ENCODE measurements around the gene HHATL. TPM values are rescaled to one million over a fixed set of nuclear protein-coding genes. Genes with fewer than 3 reads are reported as not detected.
"Not testable (repeated sequence)": the region's sequence is repeated elsewhere in the genome, so short reads cannot be mapped to it uniquely, and the experiment has no call there.

Gene HHATL
- total and polyA plus RNA-seq, 7 donors = 37.0 to 276 (median 166) TPM

DNA sequence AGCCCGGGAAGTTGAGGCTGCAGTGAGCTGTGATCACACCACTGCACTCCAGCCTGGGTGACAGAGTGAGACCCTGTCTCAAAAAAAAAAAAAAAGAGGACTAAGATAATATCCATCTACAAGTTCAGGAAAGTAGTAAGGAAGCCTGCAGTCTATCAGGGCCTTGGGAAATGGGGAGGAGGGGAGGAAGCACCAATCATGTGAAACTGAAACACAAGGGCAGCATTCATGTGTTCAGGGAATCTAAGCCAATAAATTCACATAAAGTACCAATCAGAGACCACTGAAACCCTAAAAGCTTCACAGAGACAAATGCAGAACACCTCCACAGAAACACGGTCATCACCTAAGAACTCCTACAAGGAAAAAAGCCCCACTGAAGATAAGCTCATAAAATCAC, 22.9 kb upstream of the HHATL start:
- no peaks in the 10 kb centered on the region for H3K36me3 ChIP-seq (ENCODE audit: insufficient read depth in 1 of 2, low read depth in 1 of 2)
- WGBS, 3 donors = 91 to 96% (median 91%) methylated on average over 2 of the region's 2 CpGs
- H3K27me3 ChIP-seq (ENCODE audit: insufficient read depth in 3 of 3, low read length in 2 of 3) = no peaks in the 10 kb centered on the region
- no peak overlapping the region for H3K4me3 ChIP-seq
- no peak for ATAC-seq
- H3K9me3 ChIP-seq = no peaks in the 10 kb centered on the region
- no peak overlapping the region for H3K27ac ChIP-seq
- intact Hi-C loops (cut with DNase I) = no loop called here
- peaks cover 50% of the 10 kb centered on the region for H3K4me1 ChIP-seq
- TF ChIP-seq, protein P1, sequence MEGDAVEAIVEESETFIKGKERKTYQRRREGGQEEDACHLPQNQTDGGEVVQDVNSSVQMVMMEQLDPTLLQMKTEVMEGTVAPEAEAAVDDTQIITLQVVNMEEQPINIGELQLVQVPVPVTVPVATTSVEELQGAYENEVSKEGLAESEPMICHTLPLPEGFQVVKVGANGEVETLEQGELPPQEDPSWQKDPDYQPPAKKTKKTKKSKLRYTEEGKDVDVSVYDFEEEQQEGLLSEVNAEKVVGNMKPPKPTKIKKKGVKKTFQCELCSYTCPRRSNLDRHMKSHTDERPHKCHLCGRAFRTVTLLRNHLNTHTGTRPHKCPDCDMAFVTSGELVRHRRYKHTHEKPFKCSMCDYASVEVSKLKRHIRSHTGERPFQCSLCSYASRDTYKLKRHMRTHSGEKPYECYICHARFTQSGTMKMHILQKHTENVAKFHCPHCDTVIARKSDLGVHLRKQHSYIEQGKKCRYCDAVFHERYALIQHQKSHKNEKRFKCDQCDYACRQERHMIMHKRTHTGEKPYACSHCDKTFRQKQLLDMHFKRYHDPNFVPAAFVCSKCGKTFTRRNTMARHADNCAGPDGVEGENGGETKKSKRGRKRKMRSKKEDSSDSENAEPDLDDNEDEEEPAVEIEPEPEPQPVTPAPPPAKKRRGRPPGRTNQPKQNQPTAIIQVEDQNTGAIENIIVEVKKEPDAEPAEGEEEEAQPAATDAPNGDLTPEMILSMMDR (IDR thresholded peaks at IDR 0.05) = no peak
- DNase-seq = no peak

DNA sequence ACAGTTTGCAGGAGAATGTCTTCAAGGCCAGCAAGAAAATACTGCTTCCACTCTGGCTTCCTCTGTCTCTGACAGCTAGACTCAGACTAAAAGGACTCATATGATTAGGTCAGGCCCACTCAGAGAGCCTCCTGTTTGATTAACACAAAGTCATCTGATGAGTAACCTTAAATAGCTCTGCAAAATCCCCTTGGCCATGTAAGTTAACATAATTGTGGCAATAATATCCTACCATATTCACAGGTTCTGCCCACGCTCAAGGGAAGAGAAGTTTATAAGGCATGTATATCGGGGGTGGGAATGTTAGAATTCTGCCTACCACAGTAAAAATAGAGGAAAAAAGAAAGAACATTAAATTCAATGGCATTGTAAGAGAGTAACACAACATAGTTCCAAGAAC, 20.6 kb upstream of the HHATL start:
- Histone ChIP-seq H3K36me3 (ENCODE audit: insufficient read depth in 1 of 2, low read depth in 1 of 2) (no peaks in the 10 kb centered on the region), H3K27me3 (ENCODE audit: insufficient read depth in 3 of 3, low read length in 2 of 3) (no peaks in the 10 kb centered on the region), H3K9me3 (no peaks in the 10 kb centered on the region), H3K27ac (peak overlapping the region; percentile 78), H3K4me1 (peaks cover 27% of the 10 kb centered on the region), H3K4me3 (no peak overlapping the region)
- DNase-seq (no peak), ATAC-seq (peak in 2 of 4 donors; percentile 31 to 48)
- intact Hi-C loops (cut with DNase I) = no loop called here
- TF ChIP-seq, protein P1 (IDR thresholded peaks at IDR 0.05) = no peak
- WGBS, 3 donors = 76 to 91% (median 80%) methylated on average over 2 of the region's 2 CpGs

DNA sequence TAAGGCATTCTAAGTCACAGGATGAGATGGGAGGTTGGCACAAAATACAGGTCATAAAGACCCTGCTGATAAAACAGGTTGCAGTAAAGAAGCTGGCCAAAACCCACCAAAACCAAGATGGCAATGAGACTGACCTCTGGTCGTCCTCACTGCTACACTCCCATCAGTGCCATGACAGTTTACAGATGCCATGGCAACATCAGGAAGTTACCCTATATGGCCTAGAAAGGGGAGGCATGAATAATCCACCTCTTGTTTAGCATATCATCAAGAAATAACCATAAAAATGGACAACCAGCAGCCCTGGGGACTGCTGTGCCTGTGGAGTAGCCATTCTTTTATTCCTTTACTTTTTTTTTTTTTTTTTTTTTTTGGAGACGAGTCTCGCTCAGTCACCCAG, 19.8 kb upstream of the HHATL start:
- DNase-seq; H3K27me3 ChIP-seq (ENCODE audit: insufficient read depth in 3 of 3, low read length in 2 of 3); H3K36me3 ChIP-seq (ENCODE audit: insufficient read depth in 1 of 2, low read depth in 1 of 2); intact Hi-C loops (cut with DNase I); H3K4me3 ChIP-seq; H3K9me3 ChIP-seq; ATAC-seq: not testable (repeated sequence)
- Histone ChIP-seq H3K4me1 (peaks cover 19% of the 10 kb centered on the region), H3K27ac (peak overlapping the region; percentile 78)
- 77 to 81% (median 77%) methylated on average over 3 of the region's 3 CpGs for WGBS, 3 donors

DNA sequence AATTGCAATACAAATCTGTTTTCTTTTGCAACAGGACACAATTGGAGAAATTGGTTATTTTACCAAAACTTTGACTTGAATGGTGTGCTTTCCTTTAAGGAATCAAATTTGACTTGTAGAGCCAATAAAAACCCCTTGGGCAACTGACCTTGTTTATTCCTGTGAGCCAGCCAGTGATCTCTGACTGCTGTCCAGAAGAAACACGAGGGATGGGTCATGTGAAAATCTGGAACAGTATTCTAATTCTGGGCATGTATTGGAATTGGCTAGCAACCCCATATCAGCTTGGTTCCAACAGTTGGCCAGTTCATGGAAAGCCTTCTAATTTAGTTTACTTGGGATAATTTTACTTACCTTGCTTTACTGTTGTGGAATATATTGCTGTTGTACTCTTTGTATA, 19.1 kb upstream of the HHATL start:
- H3K4me3 ChIP-seq = no peak overlapping the region
- H3K4me1 ChIP-seq = peaks cover 19% of the 10 kb centered on the region
- WGBS, 3 donors = 5 to 15% (median 13%) methylated on average over 1 of the region's 1 CpG
- intact Hi-C loops (cut with DNase I) = no loop called here
- TF ChIP-seq, protein P1 (IDR thresholded peaks at IDR 0.05) = no peak
- no peaks in the 10 kb centered on the region for H3K36me3 ChIP-seq (ENCODE audit: insufficient read depth in 1 of 2, low read depth in 1 of 2)
- no peak for DNase-seq
- no peaks in the 10 kb centered on the region for H3K9me3 ChIP-seq
- no peaks in the 10 kb centered on the region for H3K27me3 ChIP-seq (ENCODE audit: insufficient read depth in 3 of 3, low read length in 2 of 3)
- peak overlapping the region; percentile 78 for H3K27ac ChIP-seq
- peak; percentile 51 to 84 (median 74) for ATAC-seq

DNA sequence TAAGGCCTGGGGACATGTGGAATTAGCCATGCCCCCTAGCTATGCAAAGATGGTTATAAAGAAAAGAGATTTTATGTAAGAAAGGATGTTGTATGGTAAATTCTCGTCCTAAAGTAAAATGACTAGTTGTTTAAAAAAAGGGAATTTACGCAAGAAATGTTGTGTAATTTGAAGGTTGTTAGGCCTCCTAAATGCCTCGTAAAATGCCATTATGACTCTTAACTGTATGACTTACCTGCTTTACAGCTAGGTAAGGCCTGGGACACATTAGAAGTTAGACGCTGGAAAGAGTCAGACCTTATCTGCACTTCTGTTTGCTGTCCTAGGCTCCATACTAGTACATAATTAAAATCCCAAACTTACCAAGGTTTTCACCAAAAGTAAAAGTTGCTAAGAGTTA, 17.5 kb upstream of the HHATL start:
- peak overlapping the region; percentile 78 for H3K27ac ChIP-seq
- DNase-seq (no peak), ATAC-seq (no peak)
- intact Hi-C loops (cut with DNase I) = no loop called here
- no peaks in the 10 kb centered on the region for H3K27me3 ChIP-seq (ENCODE audit: insufficient read depth in 3 of 3, low read length in 2 of 3)
- H3K4me1 ChIP-seq = peaks cover 19% of the 10 kb centered on the region
- no peak overlapping the region for H3K4me3 ChIP-seq
- no peaks in the 10 kb centered on the region for H3K36me3 ChIP-seq (ENCODE audit: insufficient read depth in 1 of 2, low read depth in 1 of 2)
- TF ChIP-seq, protein P1 (IDR thresholded peaks at IDR 0.05) = no peak
- no peaks in the 10 kb centered on the region for H3K9me3 ChIP-seq
- 88 to 89% (median 88%) methylated on average over 4 of the region's 4 CpGs for WGBS, 3 donors

Measured in psoas muscle (tissue), 8 donors.